ENCODE results near the gene XPO5.
"Not testable (repeated sequence)": the region's sequence is repeated elsewhere in the genome, so short reads cannot be mapped to it uniquely, and the experiment has no call there.

The XPO5 gene

GRCh38 chr6:43575772-43576551, at the start of gene XPO5, which contains the start of gene POLH:
Gene XPO5, minus strand, starts transcription at chr6:43576038. Its CDS starts 174 bp downstream, at chr6:43575864.
Gene POLH, plus strand, starts transcription at chr6:43576185. Its CDS starts 6,135 bp downstream, at chr6:43582320.
- peak; percentile 93 for DNase-seq

GRCh38 chr6:43625393-43625992, 49.7 kb upstream of the XPO5 start:
- no peak for DNase-seq

- no peak for DNase-seq
These were observed 49.0 kb upstream of the XPO5 start for GRCh38 chr6:43624786-43625288.

GRCh38 chr6:43623880-43624785, 48.3 kb upstream of the XPO5 start:
- no peak for DNase-seq

DNA sequence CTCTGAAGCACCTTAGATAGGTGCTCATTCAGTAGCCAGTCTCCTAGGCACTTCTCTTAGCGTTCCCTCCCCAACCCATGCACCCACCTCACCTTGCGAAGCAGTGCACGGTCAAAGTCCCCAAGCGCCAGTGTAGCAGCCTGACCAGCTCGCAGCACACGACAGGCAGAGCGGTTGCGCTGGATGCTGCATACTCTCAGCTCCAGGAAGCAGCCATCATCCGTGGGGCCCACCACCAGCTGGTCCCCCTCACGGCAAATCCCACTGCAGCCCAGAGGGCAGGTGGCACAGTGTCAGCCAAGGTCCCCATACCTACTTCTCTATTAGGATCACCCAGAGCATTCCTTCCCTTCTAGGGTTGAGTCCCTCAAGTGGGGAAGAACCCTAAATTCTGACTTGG, 46.7 kb upstream of the XPO5 start:
- DNase-seq, result no peak

DNA sequence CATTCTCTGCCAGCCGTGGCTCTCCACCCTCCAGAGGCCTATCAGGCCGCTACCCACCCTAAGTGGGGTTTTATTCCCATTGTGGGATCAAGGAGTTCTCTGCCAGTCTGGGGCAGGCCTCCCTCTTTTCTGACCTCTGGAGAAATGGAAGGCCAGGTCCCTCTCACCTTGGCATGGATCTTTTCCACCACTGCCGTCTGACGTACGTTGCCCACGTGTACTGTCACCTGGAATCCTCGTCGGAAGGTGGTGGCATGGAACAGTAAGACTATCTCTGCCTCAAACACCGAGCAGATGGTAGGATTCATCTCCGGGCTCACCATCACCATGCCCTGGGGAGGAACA, 46.0 kb upstream of the XPO5 start:
- no peak for DNase-seq

GRCh38 chr6:43621078-43621835, 45.4 kb upstream of the XPO5 start:
- no peak for DNase-seq

DNA sequence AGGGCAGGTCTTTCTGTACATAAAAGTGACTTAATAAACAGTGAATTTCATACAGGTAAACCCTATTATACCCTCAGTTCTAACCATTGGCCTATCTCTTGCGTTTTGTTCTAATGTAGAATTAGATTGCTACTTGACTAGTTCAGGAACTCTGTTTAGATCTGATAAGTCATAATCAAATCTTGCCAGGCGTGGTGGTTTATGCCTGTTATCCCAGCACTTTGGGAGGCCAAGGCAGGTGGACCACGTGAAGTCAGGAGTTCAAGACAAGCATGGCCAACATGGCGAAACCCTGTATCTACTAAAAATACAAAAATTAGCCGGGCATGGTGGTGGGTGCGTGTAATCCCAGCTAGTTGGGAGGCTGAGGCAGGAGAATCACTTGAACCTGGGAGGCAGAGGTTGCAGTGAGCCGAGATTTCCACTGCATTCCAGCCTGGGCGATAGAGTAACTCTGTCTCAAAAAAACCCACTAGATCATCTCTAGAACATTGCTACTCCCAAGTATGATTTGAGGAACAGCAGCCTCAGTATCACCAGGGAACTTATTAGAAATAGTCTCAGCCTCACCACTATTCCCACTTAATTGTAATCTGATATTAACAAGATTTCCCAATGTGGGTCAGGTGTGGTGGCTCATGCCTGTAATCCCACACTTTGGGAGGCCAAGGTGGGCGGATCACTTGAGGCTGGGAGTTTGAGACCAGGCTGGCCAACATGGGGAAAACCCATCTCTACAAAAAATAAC, 41.1 kb upstream of the XPO5 start:
- no peak for DNase-seq

- no peak for DNase-seq
These were observed 38.5 kb upstream of the XPO5 start for GRCh38 chr6:43614396-43614730.

GRCh38 chr6:43613721-43614395, 38.0 kb upstream of the XPO5 start:
- no peak for DNase-seq

GRCh38 chr6:43610431-43610830, 34.6 kb upstream of the XPO5 start:
- DNase-seq, result no peak

GRCh38 chr6:43609402-43609801, 33.6 kb upstream of the XPO5 start:
- DNase-seq, result no peak

DNA sequence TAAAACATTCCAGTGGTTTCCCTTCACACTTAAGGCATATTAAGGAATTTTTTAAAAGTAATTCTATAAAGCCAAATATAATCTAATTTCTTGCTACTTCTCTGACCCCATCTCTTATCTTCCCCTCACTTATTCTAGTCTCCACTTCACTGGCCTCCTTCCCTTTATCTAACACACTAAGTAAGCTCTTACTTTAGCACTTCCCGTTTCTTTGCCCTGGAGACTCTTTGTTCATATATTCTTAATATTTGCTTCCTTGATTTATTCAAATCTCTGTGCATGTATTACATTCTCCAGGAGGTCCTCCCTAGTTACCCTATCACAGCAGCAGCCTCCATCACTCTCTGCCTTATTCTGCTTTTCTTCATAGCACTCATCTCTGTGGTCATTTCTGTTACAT, 33.0 kb upstream of the XPO5 start:
- no peak for DNase-seq

DNA sequence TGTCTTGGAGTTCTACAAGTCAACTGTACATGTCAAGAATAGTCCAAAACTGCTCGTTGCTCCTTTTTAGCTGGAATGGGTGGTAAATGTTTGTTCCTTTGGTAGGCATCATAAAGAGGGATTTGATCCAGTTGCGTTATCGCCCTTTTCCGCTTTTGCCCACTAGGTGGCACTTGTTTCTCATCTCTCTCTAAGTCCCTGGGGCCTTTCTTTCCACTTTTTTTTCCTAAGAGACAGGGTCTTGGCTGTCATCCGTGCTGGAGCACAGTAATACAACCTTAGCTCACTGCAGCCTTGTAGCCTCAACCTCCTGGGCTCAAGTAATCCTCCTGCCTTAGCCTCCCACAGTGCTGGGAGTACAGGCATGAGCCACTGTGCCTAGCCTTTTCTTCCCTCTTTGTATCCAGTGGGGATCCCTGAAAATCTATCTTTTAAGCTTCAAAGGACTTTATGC, 32.5 kb upstream of the XPO5 start:
- peak; percentile 77 for DNase-seq

DNA sequence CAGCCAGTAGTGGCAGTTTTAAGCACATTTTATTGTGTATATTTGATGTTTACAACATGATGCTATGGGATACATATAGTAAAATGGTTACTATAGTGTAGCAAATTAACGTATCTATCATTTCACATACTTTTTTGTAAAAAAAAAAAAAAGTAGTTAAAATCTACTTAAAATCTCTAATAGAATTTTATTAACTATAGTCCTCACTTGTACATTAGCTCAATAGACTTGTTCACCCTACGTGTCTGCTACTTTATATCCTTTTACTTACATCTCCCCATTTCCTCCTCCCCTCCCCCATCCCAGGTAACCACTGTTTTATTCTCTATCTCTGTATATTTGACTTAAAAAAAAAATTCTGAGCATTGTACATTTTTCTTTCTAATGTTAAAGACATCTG, 30.2 kb upstream of the XPO5 start:
- no peak for DNase-seq

DNA sequence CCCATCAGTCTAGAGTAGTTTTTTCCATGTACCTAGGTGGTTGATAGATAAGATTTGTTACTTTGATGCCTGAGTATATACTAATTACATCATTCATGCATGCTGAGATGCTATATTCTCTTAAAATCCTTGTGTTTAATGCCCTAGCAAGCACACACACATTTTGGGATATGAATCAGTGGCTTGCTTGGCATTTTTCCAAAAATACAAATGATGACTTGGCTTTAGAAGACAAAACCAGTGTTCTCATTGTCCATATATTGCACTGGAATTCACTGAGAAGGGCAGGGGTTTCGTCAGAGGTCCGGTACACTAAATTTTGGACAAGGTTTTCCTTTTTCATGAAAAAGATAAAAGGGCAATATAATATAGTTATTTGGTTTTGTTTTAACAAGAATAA, 28.3 kb upstream of the XPO5 start:
- DNase-seq, result no peak

- DNase-seq, result no peak
These were observed 24.8 kb upstream of the XPO5 start for GRCh38 chr6:43600595-43600994.

GRCh38 chr6:43593938-43594337, 18.1 kb upstream of the XPO5 start:
- no peak for DNase-seq

DNA sequence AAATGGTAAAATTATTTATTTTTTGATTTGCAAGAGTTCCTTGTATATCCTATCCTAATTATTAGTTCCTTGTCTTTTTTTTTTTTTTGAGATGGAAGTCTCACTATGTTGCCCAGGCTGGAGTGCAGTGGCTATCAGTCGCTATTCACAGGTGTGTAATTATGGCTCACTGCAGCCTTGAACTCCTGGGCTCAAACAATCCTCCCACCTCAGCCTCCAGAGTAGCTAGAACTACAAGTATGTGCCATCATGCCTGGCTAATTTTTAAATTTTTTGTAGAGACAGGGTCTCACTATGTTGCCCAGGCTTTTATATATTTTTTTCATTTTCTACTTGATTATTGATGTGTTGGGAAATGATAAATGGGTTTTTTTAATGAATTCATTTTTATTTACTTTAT, 13.7 kb upstream of the XPO5 start:
- DNase-seq, result not testable (repeated sequence)

DNA sequence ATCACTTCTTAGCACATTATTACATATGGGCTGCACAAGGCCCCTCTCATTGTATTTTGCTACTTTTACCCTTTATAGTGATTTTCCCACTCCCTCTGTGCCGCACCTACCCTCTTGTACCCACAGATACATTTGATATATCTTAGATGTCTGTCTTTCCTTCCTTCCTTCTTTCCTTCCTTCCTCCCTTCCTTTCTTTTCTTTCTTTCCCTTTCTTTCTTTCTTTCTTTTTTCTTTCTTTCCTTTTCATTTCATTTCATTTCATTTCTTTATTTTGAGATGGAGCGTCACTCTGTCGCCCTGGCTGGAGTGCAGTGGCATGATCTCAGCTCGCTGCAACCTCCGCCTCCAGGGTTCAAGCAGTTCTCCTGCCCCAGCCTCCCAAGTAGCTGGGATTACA, 12.4 kb upstream of the XPO5 start:
- DNase-seq, result no peak

GRCh38 chr6:43584892-43585570, 9.2 kb upstream of the XPO5 start:
- DNase-seq, result no peak
